Spleen (tissue), 11 donors: ENCODE data around the gene BANK1. TPM values are rescaled to one million over a fixed set of nuclear protein-coding genes. Genes with fewer than 3 reads are reported as not detected.
A peak's percentile ranks its signal among the peaks of the same experiment; 100 is the strongest.

ENCODE experiments used
- DNase-seq: peaks from one replicate; pipeline ENCODE4 v3.0.0-alpha.2; 2020
- H3K27ac ChIP-seq, 8 donors: fragments of 200-600 bp; sonication (generic) in 7 of 8; 1 replicate in 4 of 8; 2 replicates in 4 of 8; pipeline versions ENCODE4 v1.5.0 to v1.8.0; 2016 to 2021; ENCODE audit warnings: inconsistent platforms in 4 of 8, mild to moderate bottlenecking in 4 of 8, moderate library complexity in 1 of 8
- H3K27me3 ChIP-seq, 7 donors: fragments of 200-600 bp; sonication (generic) in 6 of 7; replicated peaks in 1 of 7; 1 replicate in 4 of 7; 2 replicates in 3 of 7; pipeline versions ENCODE4 v1.5.0 to v1.8.0; 2016 to 2021; ENCODE audit warnings: inconsistent platforms in 3 of 7, mild to moderate bottlenecking in 1 of 7
- H3K36me3 ChIP-seq, 6 donors: fragments of 200-600 bp; sonication (generic) in 5 of 6; 1 replicate in 4 of 6; 2 replicates in 2 of 6; pipeline versions ENCODE4 v1.5.0 to v1.8.0; 2016 to 2021; ENCODE audit warnings: inconsistent platforms in 2 of 6
- H3K4me1 ChIP-seq, 6 donors: fragments of 200-600 bp; sonication (generic) in 5 of 6; 1 replicate in 3 of 6; 2 replicates in 3 of 6; pipeline versions ENCODE4 v1.5.0 to v1.8.0; 2016 to 2021; ENCODE audit warnings: inconsistent platforms in 3 of 6
- H3K4me3 ChIP-seq, 8 donors: fragments of 200-600 bp; sonication (generic) in 7 of 8; 1 replicate in 4 of 8; 2 replicates in 4 of 8; pipeline versions ENCODE4 v1.5.0 to v1.8.0; 2016 to 2021; ENCODE audit warnings: inconsistent platforms in 4 of 8, mild to moderate bottlenecking in 4 of 8, moderate library complexity in 2 of 8
- H3K9me3 ChIP-seq, 8 donors: fragments of 200-600 bp; sonication (generic) in 7 of 8; 1 replicate in 4 of 8; 2 replicates in 4 of 8; pipeline versions ENCODE4 v1.5.0 to v1.8.0; 2016 to 2021; ENCODE audit warnings: inconsistent platforms in 4 of 8
- CTCF ChIP-seq, 11 experiments: fragments of 200-600 bp in 7 of 11; fragments of 450-650 bp in 4 of 11; sonication (generic) in 4 of 11; IDR thresholded peaks in 8 of 11; conservative IDR thresholded peaks in 3 of 11; 1 replicate in 7 of 11; 2 replicates in 4 of 11; pipeline versions ENCODE4 v1.4.0 to v1.8.0; 2016 to 2021; ENCODE audit warnings: antibody characterized with exemption in 11 of 11, inconsistent platforms in 4 of 11, mild to moderate bottlenecking in 1 of 11
- POLR2A ChIP-seq, 3 donors: fragments of 450-650 bp; IDR thresholded peaks; one replicate each; pipeline ENCODE4 v1.5.1; 2017; ENCODE audit warnings: antibody characterized with exemption in 3 of 3, mild to moderate bottlenecking in 1 of 3
- POLR2AphosphoS5 ChIP-seq, 3 donors: sonication (generic); formaldehyde crosslinking; IDR thresholded peaks; one replicate each; pipeline ENCODE4 v1.5.1; 2017; ENCODE audit warnings: antibody characterized with exemption in 3 of 3
- WGBS, 5 donors: extraction: QIAGEN DNeasy Blood & Tissue Kit in 3 of 5; methylation state at CpG; one replicate each; pipeline versions ENCODE4 v1.1.5 to v1.1.7; 2013 to 2018; 5-methylcytosine and 5-hydroxymethylcytosine counted together
- intact Hi-C: fragments of 100-400 bp; cut with DNase I; formaldehyde crosslinking; loops from one replicate; pipeline ENCODE4 v1.15.0; 2023; ENCODE audit warnings: low total_unique reads
- polyA plus RNA-seq, 3 donors: library from polyadenylated mRNA; stranded (reverse); fragments of 200-250 nt; gene quantifications; one replicate each; pipeline ENCODE4 v1.2.1, GENCODE V29; 2013
- total RNA-seq, 7 donors: library from RNA; depleted of rRNA in 3 of 7; stranded (reverse); fragments of >200 nt in 3 of 7; fragmentation: NEBNext Ultra II Directional in 4 of 7; extraction: Animal tissue kit (Norgen Biotek cat#: 25700) in 4 of 7; gene quantifications; one replicate each; pipeline versions ENCODE4 v1.1.0 to v1.2.1, GENCODE V29; 2016 to 2021
- donor health status: healthy with polysubstance abuse.
- donor health status: DM: no; HTN: no; CAD: no; lungs with moderate emphysema.
- donor health status: DM: no; HTN: no; CAD: no.
- donor health status: Bipolar disorder and iron deficiency.
- donor health status: healthy.
- donor health status: DM: no; HTN: no; CAD: no.
- donor health status: DM: yes; HTN: yes; CAD: no.

The BANK1 gene
- total and polyA plus RNA-seq, 10 donors: 105 to 208 (median 139) TPM

GRCh38 chr4:101801958-101802357 is 11.4 kb downstream of the BANK1 start:
- no peaks in the 10 kb centered on the region for H3K27me3 ChIP-seq
- H3K4me3 ChIP-seq: peak overlapping the region in 1 of 8 donors; percentile 35
- H3K4me1 ChIP-seq: peaks cover 7 to 60% (median 16%) of the 10 kb centered on the region in 6 donors
- intact Hi-C loops: no loop called here
- no peak for DNase-seq
- peaks cover 0 to 9% (median 0%) of the 10 kb centered on the region in 8 donors for H3K9me3 ChIP-seq
- 46 to 58% (median 49%) methylated on average over 3 of the region's 3 CpGs for WGBS, 5 donors
- peaks cover 0 to 7% (median 0%) of the 10 kb centered on the region in 6 donors for H3K36me3 ChIP-seq
- no peak for TF ChIP-seq POLR2A (IDR thresholded peaks at IDR 0.05)
- TF ChIP-seq POLR2AphosphoS5 (IDR thresholded peaks at IDR 0.05): no peak
- no peak for TF ChIP-seq CTCF (IDR thresholded peaks at IDR 0.05 in 8 of 11, conservative IDR thresholded peaks at IDR 0.05 in 3 of 11)
- peak overlapping the region in 5 of 8 donors; percentile 4 to 76 (median 55) for H3K27ac ChIP-seq

- peaks cover 5 to 62% (median 9%) of the 10 kb centered on the region in 6 donors for H3K4me1 ChIP-seq
- H3K27ac ChIP-seq: peak overlapping the region in 7 of 8 donors; percentile 58 to 85 (median 74)
- 55 to 70% (median 61%) methylated on average over 2 of the region's 2 CpGs for WGBS, 5 donors
These were observed 16.4 kb downstream of the BANK1 start for GRCh38 chr4:101806914-101807313.

GRCh38 chr4:101807351-101807750 is 16.8 kb downstream of the BANK1 start:
- intact Hi-C loops: no loop called here
- Histone ChIP-seq H3K4me1 (peaks cover under 1 to 62% (median 6%) of the 10 kb centered on the region in 6 donors), H3K36me3 (no peaks in the 10 kb centered on the region), H3K27me3 (no peaks in the 10 kb centered on the region), H3K9me3 (no peaks in the 10 kb centered on the region), H3K4me3 (peak overlapping the region in 2 of 8 donors; percentile 0 to 14), H3K27ac (peak overlapping the region in 7 of 8 donors; percentile 58 to 85 (median 74))
- WGBS, 5 donors: 49 to 64% (median 58%) methylated on average over 2 of the region's 2 CpGs
- TF ChIP-seq POLR2A (IDR thresholded peaks at IDR 0.05): no peak
- TF ChIP-seq CTCF (IDR thresholded peaks at IDR 0.05 in 8 of 11, conservative IDR thresholded peaks at IDR 0.05 in 3 of 11): no peak
- TF ChIP-seq POLR2AphosphoS5 (IDR thresholded peaks at IDR 0.05): no peak
- no peak for DNase-seq

More at GRCh38 chr4:101806914-101807313, 16.4 kb downstream of the BANK1 start:
- Histone ChIP-seq H3K36me3 (no peaks in the 10 kb centered on the region), H3K9me3 (no peaks in the 10 kb centered on the region), H3K27me3 (no peaks in the 10 kb centered on the region), H3K4me3 (peak overlapping the region in 2 of 8 donors; percentile 0 to 14)
- intact Hi-C loops: no loop called here
- no peak for DNase-seq
- peak in 1 of 3 donors; percentile 1 for TF ChIP-seq POLR2A (IDR thresholded peaks at IDR 0.05)
- peak in 1 of 11 experiments; percentile 8 for TF ChIP-seq CTCF (IDR thresholded peaks at IDR 0.05 in 8 of 11, conservative IDR thresholded peaks at IDR 0.05 in 3 of 11)
- peak in 1 of 3 donors; percentile 51 for TF ChIP-seq POLR2AphosphoS5 (IDR thresholded peaks at IDR 0.05)

- peak in 1 of 3 donors; percentile 39 for TF ChIP-seq POLR2A (IDR thresholded peaks at IDR 0.05)
- TF ChIP-seq POLR2AphosphoS5 (IDR thresholded peaks at IDR 0.05): peak in 2 of 3 donors; percentile 66 to 86
- TF ChIP-seq CTCF (IDR thresholded peaks at IDR 0.05 in 8 of 11, conservative IDR thresholded peaks at IDR 0.05 in 3 of 11): no peak
- Histone ChIP-seq H3K27me3 (no peaks in the 10 kb centered on the region), H3K4me3 (peak overlapping the region in 6 of 8 donors; percentile 18 to 58 (median 30)), H3K4me1 (peaks cover 0 to 41% (median 0%) of the 10 kb centered on the region in 6 donors), H3K36me3 (no peaks in the 10 kb centered on the region), H3K27ac (peak overlapping the region; percentile 10 to 85 (median 58)), H3K9me3 (no peaks in the 10 kb centered on the region)
- DNase-seq: peak; percentile 85
- intact Hi-C loops: no loop called here
- WGBS, 5 donors: 45 to 64% (median 60%) methylated on average over 5 of the region's 5 CpGs
These were observed 23.1 kb downstream of the BANK1 start for GRCh38 chr4:101813604-101814003.
